ENCODE data around the gene ZNF587.

DNA sequence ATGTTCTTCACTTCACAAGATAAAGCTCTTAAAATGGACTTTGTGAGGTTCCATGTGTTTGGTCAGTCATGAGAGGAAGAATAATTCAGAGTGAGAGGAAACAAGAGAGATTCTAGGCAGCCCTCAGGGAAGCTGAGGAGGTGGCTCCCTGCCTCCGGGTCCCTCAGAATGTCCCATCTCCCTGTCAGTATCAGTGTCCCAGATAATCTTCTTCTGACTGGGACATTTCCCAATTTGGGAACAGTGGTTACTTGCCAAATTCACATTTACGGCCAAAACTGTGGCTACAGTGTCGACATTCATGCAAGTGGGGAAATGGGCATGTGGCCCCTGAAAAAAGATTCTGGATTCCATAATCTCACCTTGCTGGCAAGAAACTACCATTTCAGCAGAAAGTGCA lies 57.7 kb downstream of the ZNF587 start:
- TF ChIP-seq, protein P1, sequence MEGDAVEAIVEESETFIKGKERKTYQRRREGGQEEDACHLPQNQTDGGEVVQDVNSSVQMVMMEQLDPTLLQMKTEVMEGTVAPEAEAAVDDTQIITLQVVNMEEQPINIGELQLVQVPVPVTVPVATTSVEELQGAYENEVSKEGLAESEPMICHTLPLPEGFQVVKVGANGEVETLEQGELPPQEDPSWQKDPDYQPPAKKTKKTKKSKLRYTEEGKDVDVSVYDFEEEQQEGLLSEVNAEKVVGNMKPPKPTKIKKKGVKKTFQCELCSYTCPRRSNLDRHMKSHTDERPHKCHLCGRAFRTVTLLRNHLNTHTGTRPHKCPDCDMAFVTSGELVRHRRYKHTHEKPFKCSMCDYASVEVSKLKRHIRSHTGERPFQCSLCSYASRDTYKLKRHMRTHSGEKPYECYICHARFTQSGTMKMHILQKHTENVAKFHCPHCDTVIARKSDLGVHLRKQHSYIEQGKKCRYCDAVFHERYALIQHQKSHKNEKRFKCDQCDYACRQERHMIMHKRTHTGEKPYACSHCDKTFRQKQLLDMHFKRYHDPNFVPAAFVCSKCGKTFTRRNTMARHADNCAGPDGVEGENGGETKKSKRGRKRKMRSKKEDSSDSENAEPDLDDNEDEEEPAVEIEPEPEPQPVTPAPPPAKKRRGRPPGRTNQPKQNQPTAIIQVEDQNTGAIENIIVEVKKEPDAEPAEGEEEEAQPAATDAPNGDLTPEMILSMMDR (IDR thresholded peaks at IDR 0.05): no peak
- TF ChIP-seq POLR2A (IDR thresholded peaks at IDR 0.05): no peak

Measured in tibial nerve (tissue), 3 donors.